Panc1 (cell line): ENCODE data around the gene CTXND1. TPM values are rescaled to one million over a fixed set of nuclear protein-coding genes. Genes with fewer than 3 reads are reported as not detected.

Experiments used
- ATAC-seq: fragments of 200-7000 bp; cut with Tn5 transposase; 2 replicates; pipeline ENCODE4 v1.9.1; 2020; ENCODE audit warnings: mild to moderate bottlenecking, moderate library complexity
- BruUV-seq: library from RNA; stranded (reverse); fragments of 400-500 nt; replicated peaks from 2 replicates; lab custom pipeline; 2021; lab: Mats Ljungman, UMichigan
- CTCF ChIA-PET: fragments of 300-600 bp; sonication (Branson Sonifier 250); formaldehyde crosslinking; loops from one replicate; lab custom pipeline; 2022; ENCODE audit warnings: antibody characterized with exemption; lab: Charles Lee
- POLR2A ChIA-PET: fragments of 300-600 bp; sonication (Branson Sonifier 250); formaldehyde crosslinking; loops from one replicate; lab custom pipeline; 2022; ENCODE audit warnings: antibody characterized with exemption; lab: Charles Lee
- DNase-seq: peaks from one replicate; pipeline ENCODE4 v3.0.0-alpha.2; 2010; ENCODE audit warnings: low read depth, low spot score
- H3K27ac ChIP-seq: 2 replicates; pipeline ENCODE4 v1.5.1; 2011; ENCODE audit warnings: mild to moderate bottlenecking, low read length, inconsistent platforms
- H3K27me3 ChIP-seq: fragments of 200-500 bp; sonication (Bioruptor generic); 2 replicates; pipeline ENCODE4 v1.6.0; 2014; ENCODE audit warnings: low read length, inconsistent platforms; ENCODE audit not compliant: control insufficient read depth, insufficient read depth
- H3K36me3 ChIP-seq: fragments of 200-500 bp; sonication (Bioruptor generic); 2 replicates; pipeline ENCODE4 v1.5.1; 2014; ENCODE audit warnings: inconsistent platforms, mild to moderate bottlenecking, low read length, moderate library complexity; ENCODE audit not compliant: control insufficient read depth, insufficient read depth
- H3K4me1 ChIP-seq: 2 replicates; pipeline ENCODE4 v1.5.1; 2011; ENCODE audit warnings: inconsistent platforms, mild to moderate bottlenecking, low read length, moderate library complexity; ENCODE audit not compliant: control insufficient read depth, insufficient read depth
- H3K4me3 ChIP-seq, 2 experiments: 2 replicates each; pipeline ENCODE4 v1.5.1; 2011 to 2012; ENCODE audit warnings: low read depth in 2 of 2, low read length in 2 of 2, mild to moderate bottlenecking in 2 of 2, inconsistent platforms in 1 of 2, moderate library complexity in 1 of 2
- H3K9me3 ChIP-seq: fragments of 200-500 bp; sonication (Bioruptor generic); 2 replicates; pipeline ENCODE4 v1.5.1; 2014; ENCODE audit warnings: low read depth, mild to moderate bottlenecking, inconsistent platforms, low read length, moderate library complexity; ENCODE audit not compliant: control insufficient read depth, insufficient read depth
- CTCF ChIP-seq: fragments of 450-650 bp; IDR thresholded peaks from 2 replicates; pipeline ENCODE4 v1.5.1; 2017; ENCODE audit warnings: mild to moderate bottlenecking
- POLR2AphosphoS5 ChIP-seq: IDR thresholded peaks from 2 replicates; pipeline ENCODE4 v1.6.1; 2012; ENCODE audit warnings: mild to moderate bottlenecking, low read depth, low read length, moderate library complexity
- REST ChIP-seq, 2 experiments: IDR thresholded peaks; 2 replicates each; pipeline ENCODE4 v1.6.1; 2011 to 2012; ENCODE audit warnings: low read depth in 2 of 2, control low read depth in 1 of 2, low read length in 1 of 2, mild to moderate bottlenecking in 1 of 2, moderate library complexity in 1 of 2; ENCODE audit not compliant: insufficient read depth in 1 of 2
- SIN3A ChIP-seq: IDR thresholded peaks from 2 replicates; pipeline ENCODE4 v1.6.1; 2012; ENCODE audit warnings: low read depth, mild to moderate bottlenecking, low read length, moderate library complexity, borderline replicate concordance; ENCODE audit not compliant: insufficient read depth
- TCF7L2 ChIP-seq: IDR thresholded peaks from 2 replicates; pipeline ENCODE4 v1.6.1; 2011; ENCODE audit warnings: mild to moderate bottlenecking, low read depth, low read length, inconsistent platforms
- in situ Hi-C: cut with HindIII; loops from 2 replicates; pipeline ENCODE4 v1.10.0; 2016; ENCODE audit warnings: low sequenced_read_pairs, low pct_unique_long_range_greater_than_20kb
- intact Hi-C: fragments of 100-400 bp; cut with micrococcal nuclease; formaldehyde crosslinking; loops from one replicate; pipeline ENCODE4 v1.10.0; 2022; ENCODE audit not compliant: unreplicated experiment
- total RNA-seq: library from RNA; stranded (reverse); gene quantifications from one replicate; pipeline ENCODE4 v1.2.1, GENCODE V29; 2021; ENCODE audit not compliant: unreplicated experiment

The CTXND1 gene
- total RNA-seq, 1 experiment from 2014 or later = not detected

- Histone ChIP-seq H3K27ac (no peak overlapping the region), H3K36me3 (no peaks in the 10 kb centered on the region), H3K4me1 (peaks cover 6% of the 10 kb centered on the region), H3K9me3 (no peaks in the 10 kb centered on the region), H3K4me3 (no peak overlapping the region), H3K27me3 (no peaks in the 10 kb centered on the region)
- intact Hi-C loops = loop anchor here (5.0 to 10.0 kb wide), 3 partner anchors 111 to 276 kb away; partner anchors contain the start of gene MTHFS
- in situ Hi-C loops = no loop called here
- no peak for TF ChIP-seq SIN3A
- peak; percentile 87 for TF ChIP-seq CTCF
- ATAC-seq = peak; percentile 89
- ChIA-PET CTCF (interaction anchor here (0.6 kb wide), 1 partner anchor 179 kb away, joined by 3 read pairs; no protein-coding TSS in a partner anchor), POLR2A (no interaction called here)
- DNase-seq = no peak
- no TSS peak for BruUV-seq
These were observed 78.8 kb downstream of the CTXND1 start for GRCh38 chr15:80173022-80173759.

GRCh38 chr15:80172401-80172800 lies 79.6 kb downstream of the CTXND1 start:
- TF ChIP-seq TCF7L2 = no peak
- TF ChIP-seq REST (IDR thresholded peaks at IDR 0.05; ENCODE audit: insufficient read depth in 1 of 2, low read depth in 2 of 2, low read length in 1 of 2) = no peak
- no peak for TF ChIP-seq CTCF
- no peak for TF ChIP-seq POLR2AphosphoS5
- no peak for TF ChIP-seq SIN3A
- BruUV-seq = no TSS peak
- no peak overlapping the region for H3K4me3 ChIP-seq
- peaks cover 6% of the 10 kb centered on the region for H3K4me1 ChIP-seq
- no peaks in the 10 kb centered on the region for H3K27me3 ChIP-seq
- H3K9me3 ChIP-seq = no peaks in the 10 kb centered on the region
- H3K27ac ChIP-seq = no peak overlapping the region
- ATAC-seq (no peak), DNase-seq (no peak)
- H3K36me3 ChIP-seq = no peaks in the 10 kb centered on the region
- CTCF ChIA-PET = interaction anchor here (0.9 kb wide), 1 partner anchor 10 kb away, joined by 3 read pairs; no protein-coding TSS in a partner anchor
- intact Hi-C loops (loop anchor here (5.0 to 10.0 kb wide), 3 partner anchors 110 to 275 kb away; partner anchors contain the start of gene MTHFS), in situ Hi-C loops (no loop called here)
- POLR2A ChIA-PET = no interaction called here
